Adipose tissue (tissue), 3 donors: ENCODE results near the gene FCGBP. TPM values are rescaled to one million over a fixed set of nuclear protein-coding genes. Genes with fewer than 3 reads are reported as not detected.
"Not testable (repeated sequence)": the region's sequence is repeated elsewhere in the genome, so short reads cannot be mapped to it uniquely, and the experiment has no call there.

ENCODE experiments used
- H3K27ac ChIP-seq: one replicate; pipeline ENCODE4 v1.5.1; 2013; ENCODE audit warnings: low read depth, low read length
- WGBS, 3 donors: extraction: QIAGEN DNeasy Blood & Tissue Kit; methylation state at CpG; one replicate each; pipeline ENCODE4 v1.1.7; 2013; 5-methylcytosine and 5-hydroxymethylcytosine counted together
- polyA plus RNA-seq, 3 donors: library from polyadenylated mRNA; stranded (reverse); fragments of 200-250 nt; gene quantifications; one replicate each; pipeline ENCODE4 v1.2.3, GENCODE V29; 2013
- donor health status: healthy with polysubstance abuse.
- donor health status: Bipolar disorder and iron deficiency.
- donor health status: healthy.

The FCGBP gene
- polyA plus RNA-seq: 10 to 100 TPM in 1 of 3 donors, 1 to 10 TPM in 2; 2.5 to 16.7 (median 2.9) TPM

GRCh38 chr19:39934584-39935363, at the start of gene FCGBP:
Gene FCGBP (minus strand): TSS chr19:39934634.
- 77 to 79% (median 77%) methylated on average over 5 of the region's 5 CpGs for WGBS, 3 donors
- no peak within 1 kb of the TSS for H3K27ac ChIP-seq

GRCh38 chr19:39983695-39984300, 49.4 kb upstream of the FCGBP start:
- 83 to 96% (median 94%) methylated on average over 5 of the region's 5 CpGs for WGBS, 3 donors
- no peak overlapping the region for H3K27ac ChIP-seq

- WGBS, 3 donors: 98 to 100% (median 100%) methylated on average over 1 of the region's 1 CpG
- H3K27ac ChIP-seq: no peak overlapping the region
These were observed 48.4 kb upstream of the FCGBP start for GRCh38 chr19:39982883-39983282.

- no peak overlapping the region for H3K27ac ChIP-seq
- 91 to 96% (median 95%) methylated on average over 22 to 24 of the region's 24 CpGs for WGBS, 3 donors
These were observed 40.1 kb upstream of the FCGBP start for GRCh38 chr19:39974377-39975155.

GRCh38 chr19:39971380-39972035, 37.1 kb upstream of the FCGBP start:
- peak overlapping the region; percentile 49 for H3K27ac ChIP-seq
- 1 to 4% (median 3%) methylated on average over 21 of the region's 21 CpGs for WGBS, 3 donors

GRCh38 chr19:39970675-39971379, 36.4 kb upstream of the FCGBP start, which contains the start of gene PSMC4:
Gene PSMC4 (plus strand): TSS chr19:39971165. CDS start chr19:39971203, 38 bp downstream.
- peak within 1 kb of the TSS; percentile 49 for H3K27ac ChIP-seq
- WGBS, 3 donors: 0 to 1% (median 0%) methylated on average over 45 to 47 of the region's 47 CpGs

GRCh38 chr19:39970425-39970674, 35.9 kb upstream of the FCGBP start:
- no peak overlapping the region for H3K27ac ChIP-seq
- 2 to 4% (median 3%) methylated on average over 11 of the region's 11 CpGs for WGBS, 3 donors

GRCh38 chr19:39969681-39970424, 35.4 kb upstream of the FCGBP start:
- H3K27ac ChIP-seq: no peak overlapping the region
- 59 to 78% (median 73%) methylated on average over 13 of the region's 13 CpGs for WGBS, 3 donors

- H3K27ac ChIP-seq: no peak overlapping the region
These were observed 34.8 kb upstream of the FCGBP start for GRCh38 chr19:39969266-39969665.

GRCh38 chr19:39968789-39969188, 34.4 kb upstream of the FCGBP start:
- 90 to 97% (median 96%) methylated on average over 15 of the region's 15 CpGs for WGBS, 3 donors
- no peak overlapping the region for H3K27ac ChIP-seq

More at GRCh38 chr19:39969266-39969665, 34.8 kb upstream of the FCGBP start:
- WGBS, 3 donors: 85 to 95% (median 91%) methylated on average over 6 of the region's 6 CpGs

GRCh38 chr19:39967561-39967960, 33.1 kb upstream of the FCGBP start:
- WGBS, 3 donors: 86 to 90% (median 88%) methylated on average over 9 of the region's 9 CpGs
- H3K27ac ChIP-seq: no peak overlapping the region

GRCh38 chr19:39966617-39967016, 32.2 kb upstream of the FCGBP start:
- WGBS, 3 donors: 70 to 95% (median 85%) methylated on average over 6 of the region's 6 CpGs
- H3K27ac ChIP-seq: no peak overlapping the region

GRCh38 chr19:39963898-39964297, 29.5 kb upstream of the FCGBP start:
- H3K27ac ChIP-seq: no peak overlapping the region
- WGBS, 3 donors: 60 to 71% (median 65%) methylated on average over 3 of the region's 3 CpGs

GRCh38 chr19:39959407-39959806, 25.0 kb upstream of the FCGBP start:
- not testable (repeated sequence) for H3K27ac ChIP-seq
- 46 to 66% (median 46%) methylated on average over 9 of the region's 13 CpGs for WGBS, 3 donors

- H3K27ac ChIP-seq: not testable (repeated sequence)
- WGBS, 3 donors: 81 to 89% (median 84%) methylated on average over 3 of the region's 3 CpGs
These were observed 24.5 kb upstream of the FCGBP start for GRCh38 chr19:39958942-39959341.

GRCh38 chr19:39957886-39958285, 23.5 kb upstream of the FCGBP start:
- 75 to 92% (median 88%) methylated on average over 5 of the region's 5 CpGs for WGBS, 3 donors

GRCh38 chr19:39953915-39954314, 19.5 kb upstream of the FCGBP start:
- WGBS, 3 donors: 73 to 89% (median 74%) methylated on average over 7 of the region's 7 CpGs
- no peak overlapping the region for H3K27ac ChIP-seq

More at GRCh38 chr19:39957886-39958285, 23.5 kb upstream of the FCGBP start:
- not testable (repeated sequence) for H3K27ac ChIP-seq
